NCI-H2227 (cell line): ENCODE data around the gene HHIP.
"Not testable (repeated sequence)": the region's sequence is repeated elsewhere in the genome, so short reads cannot be mapped to it uniquely, and the experiment has no call there.

ENCODE experiments used
- DNase-seq: peaks from one replicate; lab custom pipeline; 2025; ENCODE audit not compliant: unreplicated experiment; lab: John Stamatoyannopoulos, UW

Gene HHIP

DNA sequence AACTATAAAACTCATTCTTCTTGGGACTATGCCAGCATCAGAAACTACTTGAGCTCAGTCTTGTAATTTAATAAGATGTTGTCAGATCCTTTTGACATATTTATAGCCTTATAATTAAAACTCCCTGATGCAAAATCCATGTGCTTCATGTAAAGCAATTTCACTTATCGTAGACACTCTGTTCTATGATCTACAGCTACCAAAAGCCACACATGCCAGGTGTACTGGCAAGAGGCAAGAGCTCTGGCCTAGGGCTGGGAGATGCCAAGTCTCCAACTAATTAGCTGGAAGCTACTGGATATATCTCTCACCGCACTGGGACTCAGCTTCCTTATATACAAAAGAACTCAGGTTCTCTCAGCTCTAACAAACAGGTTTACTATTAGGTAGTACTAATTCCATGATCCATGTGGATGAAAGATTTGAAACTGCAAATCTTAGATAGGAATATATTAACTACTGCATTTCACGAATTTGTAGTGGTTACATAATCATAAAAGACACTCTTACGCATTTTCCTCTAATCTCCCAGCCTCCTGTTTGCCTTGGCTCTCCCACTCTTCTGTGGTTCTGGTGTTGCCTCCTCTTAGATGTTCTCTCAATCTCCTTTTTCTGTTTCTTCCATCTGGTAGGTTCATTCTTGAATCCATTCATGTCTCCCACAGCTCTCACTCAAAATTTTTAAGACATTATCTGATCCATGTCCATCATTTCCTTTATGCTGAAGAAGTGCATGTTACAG is 103.0 kb downstream of the HHIP start:
- no peak for DNase-seq

DNA sequence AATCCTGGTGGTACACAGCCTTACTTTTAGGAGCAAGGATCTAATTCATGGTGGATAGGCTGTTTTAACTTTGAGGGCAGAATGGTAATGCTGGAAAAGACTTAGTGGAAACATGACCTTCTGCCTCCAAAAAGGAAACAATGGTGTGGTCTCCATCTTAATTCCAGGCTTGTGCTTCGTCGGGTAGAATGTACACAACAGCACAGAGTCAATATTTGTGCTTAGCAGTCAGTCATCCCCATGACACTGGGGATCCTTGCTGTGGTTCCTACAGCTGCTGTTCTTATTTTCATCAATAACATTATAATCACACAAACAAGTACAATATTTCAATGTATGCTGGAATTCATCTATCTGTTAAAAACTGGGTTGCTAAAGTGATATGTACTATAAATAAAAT is 104.4 kb downstream of the HHIP start:
- no peak for DNase-seq

GRCh38 chr4:144754562-144755410 is 108.8 kb downstream of the HHIP start:
- DNase-seq = no peak

DNA sequence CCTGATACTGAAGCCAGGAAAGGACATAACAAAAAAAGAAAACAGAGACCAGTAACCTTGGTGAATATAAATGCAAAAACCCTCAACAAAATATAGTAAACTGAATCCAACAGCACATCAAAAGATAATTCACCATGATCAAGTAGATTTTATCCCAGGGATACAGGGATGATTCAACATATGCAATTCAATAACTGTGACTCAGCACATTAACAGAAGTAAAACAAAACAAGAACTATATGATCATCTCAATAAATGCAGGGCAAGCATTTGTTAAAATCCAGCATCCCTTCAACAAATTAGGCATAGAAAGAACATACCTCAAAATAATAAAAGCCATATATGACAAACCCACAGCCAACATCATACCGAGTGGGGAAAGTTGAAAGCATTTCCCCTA is 112.0 kb downstream of the HHIP start:
- DNase-seq = no peak

- DNase-seq = not testable (repeated sequence)
Measured at GRCh38 chr4:144768809-144769208, 122.9 kb downstream of the HHIP start.

DNA sequence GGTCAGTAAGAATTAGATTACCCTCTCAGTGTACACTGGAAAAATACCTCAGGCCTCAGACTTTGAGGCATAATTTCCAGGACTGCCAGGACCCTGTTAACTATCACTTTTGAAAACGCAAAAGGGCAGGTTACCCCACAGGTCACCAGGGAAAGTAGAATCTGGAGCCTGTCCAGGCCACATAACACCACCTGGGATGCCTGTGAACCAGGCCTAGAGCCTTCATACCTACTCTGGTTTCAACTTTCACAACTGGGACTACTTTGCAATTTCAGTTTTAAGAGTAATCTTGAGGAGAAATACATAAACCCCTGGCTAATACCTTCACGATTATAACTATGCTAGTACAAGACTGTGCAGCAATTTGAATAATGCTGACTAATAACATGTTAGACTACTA is 132.4 kb downstream of the HHIP start:
- no peak for DNase-seq

GRCh38 chr4:144782345-144782744 is 136.4 kb downstream of the HHIP start:
- DNase-seq = no peak

- no peak for DNase-seq
Measured at GRCh38 chr4:144785961-144786360, 140.0 kb downstream of the HHIP start.

DNA sequence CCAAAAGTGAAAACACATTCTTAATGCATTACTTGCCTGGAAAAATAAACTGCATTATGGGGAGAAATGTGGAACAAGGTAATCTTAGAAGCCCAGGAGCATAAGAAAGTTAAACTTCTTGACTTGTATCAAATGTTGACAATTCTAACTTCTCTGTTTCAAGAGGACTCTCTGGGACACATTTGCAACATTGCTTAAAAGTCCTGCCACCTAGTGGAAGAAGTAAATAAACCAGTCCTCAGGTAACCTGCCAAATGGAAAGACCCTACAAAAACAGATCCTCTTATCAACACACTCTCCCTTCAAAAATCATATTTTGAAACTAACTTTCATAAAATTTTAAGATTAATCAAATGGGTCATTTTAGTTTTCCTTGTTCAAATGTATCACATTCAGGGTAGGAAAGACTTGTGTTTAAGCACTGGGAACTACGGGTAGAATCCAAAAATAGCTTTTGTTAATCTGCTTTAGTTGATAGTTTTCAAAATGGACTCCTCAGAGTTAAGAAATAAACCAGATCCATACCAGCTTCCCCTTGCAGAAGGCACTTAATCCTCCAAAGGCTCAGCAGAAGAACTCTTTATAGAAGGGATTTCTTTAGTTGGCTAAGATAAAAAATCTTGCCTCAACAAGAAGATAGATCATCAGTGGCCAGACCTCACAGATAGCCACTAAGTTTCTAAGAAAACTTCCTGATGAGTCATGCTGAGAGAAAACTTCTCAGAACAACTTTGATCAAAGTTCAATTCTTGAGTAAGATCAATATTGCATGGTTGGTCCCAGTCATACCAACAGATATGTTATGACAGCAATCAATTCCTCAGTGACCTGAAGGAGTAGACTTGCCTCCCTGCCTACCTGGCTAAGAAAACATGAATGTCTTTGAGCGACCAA is 141.7 kb downstream of the HHIP start:
- DNase-seq = no peak

- DNase-seq = no peak
Measured at GRCh38 chr4:144788469-144788868, 142.5 kb downstream of the HHIP start.

GRCh38 chr4:144791933-144792332 is 146.0 kb downstream of the HHIP start:
- not testable (repeated sequence) for DNase-seq
